IMR-90 (cell line): ENCODE results near the gene DAGLA.

Source experiments
- CTCF ChIP-seq: conservative IDR thresholded peaks from 2 replicates; pipeline ENCODE4 v1.5.1; 2012; ENCODE audit warnings: mild to moderate bottlenecking, low read depth, low read length, improper control_type of control experiment
- FOS ChIP-seq: fragments of 150-350 bp; IDR thresholded peaks from 2 replicates; pipeline ENCODE4 v1.6.1; 2016; ENCODE audit warnings: low read depth, low read length
- MXI1 ChIP-seq: IDR thresholded peaks from 2 replicates; pipeline ENCODE4 v1.6.1; 2012; ENCODE audit warnings: low read depth, mild to moderate bottlenecking, low read length, moderate library complexity, borderline replicate concordance
- POLR2A ChIP-seq: IDR thresholded peaks from 2 replicates; pipeline ENCODE4 v1.6.1; 2012; ENCODE audit warnings: mild to moderate bottlenecking, low read depth, low read length
- RAD21 ChIP-seq: IDR thresholded peaks from 2 replicates; pipeline ENCODE4 v1.6.1; 2012; ENCODE audit warnings: low read length, improper control_type of control experiment

- TF ChIP-seq CTCF (no peak), RAD21 (no peak), POLR2A (no peak), FOS (no peak), MXI1 (no peak)
Measured at GRCh38 chr11:61750631-61751273, 70.6 kb downstream of the DAGLA start.
